CMK (cell line): Measurements from ENCODE around the gene PCDHGC4.

ENCODE experiments used
- DNase-seq: peaks from one replicate; pipeline ENCODE4 v3.0.0-alpha.2; 2010; ENCODE audit warnings: low read depth

PCDHGC4 gene

DNA sequence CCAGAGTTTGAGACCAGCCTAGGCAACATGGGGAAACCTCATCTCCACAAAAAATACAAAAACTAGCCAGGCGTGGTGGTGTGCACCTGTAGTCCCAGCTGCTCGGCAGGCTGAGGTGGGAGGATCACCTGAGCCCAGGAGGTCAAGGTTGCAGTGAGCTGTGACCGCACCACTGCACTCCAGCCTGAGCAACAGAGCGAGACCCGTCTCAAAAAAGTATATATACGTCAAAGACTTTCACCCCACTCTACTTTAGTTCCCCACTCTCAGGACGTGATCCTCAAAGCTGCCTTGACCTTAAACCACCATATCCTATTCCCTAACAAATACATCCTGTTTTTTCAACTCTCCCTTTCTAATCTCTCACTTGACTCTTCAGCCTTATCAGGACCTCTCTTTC is 45.0 kb downstream of the PCDHGC4 start:
- DNase-seq: no peak

DNA sequence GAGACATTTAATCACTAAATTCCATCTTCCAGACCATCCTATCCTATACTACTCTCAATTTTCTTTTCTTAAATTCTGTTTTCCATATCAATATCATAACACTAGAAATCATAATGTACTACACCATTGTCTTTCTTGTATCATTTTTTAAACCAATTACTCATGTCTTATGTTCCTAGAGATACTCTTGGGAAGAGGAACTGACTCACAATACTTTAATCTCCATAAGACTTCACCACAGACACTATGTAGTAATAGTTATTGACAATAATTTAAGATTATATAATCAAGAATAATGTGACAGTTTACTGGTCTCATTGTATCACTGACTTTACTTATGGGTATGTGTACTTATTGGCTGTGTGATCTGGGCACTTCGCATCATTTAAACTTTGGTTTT is 47.9 kb downstream of the PCDHGC4 start:
- no peak for DNase-seq

DNA sequence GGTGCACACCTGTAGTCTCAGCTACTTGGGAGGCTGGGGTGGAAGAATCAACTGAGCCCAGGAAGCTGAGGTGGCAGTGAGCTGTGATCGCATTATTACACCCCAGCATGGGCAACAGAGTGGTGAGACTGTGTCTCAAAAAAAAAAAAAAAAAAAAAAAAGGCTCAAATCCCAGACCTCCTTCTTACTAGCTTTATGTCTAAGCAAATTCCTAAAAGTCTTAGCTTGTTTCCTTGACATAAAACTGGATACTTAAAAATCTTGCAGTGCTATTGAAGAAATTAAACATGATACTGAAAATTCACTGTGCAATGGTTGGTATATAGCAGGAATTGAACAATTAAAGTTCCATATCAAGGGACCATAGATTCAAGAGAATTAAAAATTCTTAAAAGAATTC is 49.1 kb downstream of the PCDHGC4 start:
- DNase-seq: no peak

DNA sequence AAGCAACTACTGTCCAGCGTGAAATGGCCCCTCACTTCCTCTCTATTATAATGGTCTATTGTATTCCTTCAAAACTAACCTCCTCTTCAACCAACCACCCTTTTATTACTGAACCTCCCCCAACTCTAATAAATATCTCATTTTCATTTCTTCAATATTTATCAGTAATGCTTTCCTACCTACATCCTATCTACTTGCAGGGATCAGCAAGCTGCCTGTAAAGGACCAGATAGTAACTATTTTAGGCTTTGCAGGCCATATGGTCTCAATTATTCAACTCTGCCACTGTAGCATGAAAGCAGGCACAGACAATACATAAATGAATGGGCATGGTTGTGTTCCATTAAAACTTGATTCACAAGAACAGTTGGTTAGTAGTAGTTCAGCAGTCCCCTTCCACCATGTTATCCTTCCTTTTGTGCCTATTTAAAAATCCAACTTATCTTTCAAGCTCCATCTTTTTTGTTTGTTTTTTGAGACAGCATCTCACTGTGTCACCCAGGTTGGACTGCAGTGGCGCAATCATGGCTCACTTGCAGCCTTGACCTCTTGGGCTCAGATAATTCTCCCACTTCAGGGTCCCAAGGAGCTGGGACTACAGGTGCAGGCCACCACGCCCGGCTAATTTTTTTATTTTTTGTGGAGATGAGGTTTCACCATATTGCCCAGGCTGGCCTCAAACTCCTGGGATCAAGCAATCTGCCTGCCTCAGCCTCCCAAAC is 49.8 kb downstream of the PCDHGC4 start:
- no peak for DNase-seq
